Measurements from ENCODE around the gene SYT17.

DNA sequence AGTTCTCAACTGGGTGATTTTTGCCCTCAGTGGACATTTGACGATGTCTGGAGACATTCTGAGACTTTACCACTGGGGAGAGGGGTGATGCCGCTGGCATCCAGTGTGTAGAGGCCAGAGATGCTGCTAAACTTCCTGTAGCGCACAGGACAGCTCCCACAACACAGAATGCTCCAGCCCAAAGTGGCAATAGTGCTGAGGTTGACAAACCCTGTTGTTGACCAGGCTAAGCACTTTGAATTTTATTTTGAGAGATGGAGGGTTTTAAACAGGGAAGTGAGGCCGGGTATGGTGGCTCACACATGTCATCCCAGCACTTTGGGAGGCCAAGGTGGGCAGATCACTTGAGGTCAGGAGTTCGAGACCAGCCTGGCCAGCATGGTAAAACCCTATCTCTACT, 44.0 kb downstream of the SYT17 start:
- no peak for TF ChIP-seq EZH2 (IDR thresholded peaks at IDR 0.05; ENCODE audit: insufficient read depth, poor library complexity, severe bottlenecking)
- no peak for TF ChIP-seq EZH2phosphoT487 (IDR thresholded peaks at IDR 0.05; ENCODE audit: insufficient read depth, low read depth)
